GM19328 (cell line): ENCODE data around the gene NPHP4.

Experiments
- ATAC-seq: cut with Tn5 transposase; IDR thresholded peaks from one replicate; pipeline ENCODE4 v1.9.1; 2021; ENCODE audit warnings: mild to moderate bottlenecking, moderate library complexity; ENCODE audit not compliant: unreplicated experiment

The NPHP4 gene

DNA sequence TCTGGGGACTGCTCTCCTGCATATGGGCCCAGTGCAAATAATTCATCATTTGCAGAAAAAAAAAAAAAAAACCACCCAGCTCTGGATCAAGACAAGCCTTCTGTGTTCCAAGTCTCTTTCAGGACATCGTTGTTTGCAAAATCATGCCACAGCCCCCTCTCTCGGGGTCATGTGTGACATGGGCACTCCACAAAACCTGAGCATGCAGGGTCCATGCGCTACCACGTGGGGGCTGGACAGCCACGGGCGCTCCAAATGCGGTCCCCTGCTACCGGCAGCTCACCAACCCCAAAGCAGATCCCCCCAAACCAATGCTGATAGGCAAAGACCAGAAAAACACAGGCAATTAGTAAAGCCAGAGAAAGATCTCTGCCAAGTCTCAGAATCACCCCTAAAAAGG lies 17.6 kb downstream of the NPHP4 start:
- ATAC-seq, result no peak

GRCh38 chr1:5973771-5974170 lies 18.5 kb downstream of the NPHP4 start:
- no peak for ATAC-seq

- no peak for ATAC-seq
Measured at GRCh38 chr1:5972198-5972520, 20.1 kb downstream of the NPHP4 start.

DNA sequence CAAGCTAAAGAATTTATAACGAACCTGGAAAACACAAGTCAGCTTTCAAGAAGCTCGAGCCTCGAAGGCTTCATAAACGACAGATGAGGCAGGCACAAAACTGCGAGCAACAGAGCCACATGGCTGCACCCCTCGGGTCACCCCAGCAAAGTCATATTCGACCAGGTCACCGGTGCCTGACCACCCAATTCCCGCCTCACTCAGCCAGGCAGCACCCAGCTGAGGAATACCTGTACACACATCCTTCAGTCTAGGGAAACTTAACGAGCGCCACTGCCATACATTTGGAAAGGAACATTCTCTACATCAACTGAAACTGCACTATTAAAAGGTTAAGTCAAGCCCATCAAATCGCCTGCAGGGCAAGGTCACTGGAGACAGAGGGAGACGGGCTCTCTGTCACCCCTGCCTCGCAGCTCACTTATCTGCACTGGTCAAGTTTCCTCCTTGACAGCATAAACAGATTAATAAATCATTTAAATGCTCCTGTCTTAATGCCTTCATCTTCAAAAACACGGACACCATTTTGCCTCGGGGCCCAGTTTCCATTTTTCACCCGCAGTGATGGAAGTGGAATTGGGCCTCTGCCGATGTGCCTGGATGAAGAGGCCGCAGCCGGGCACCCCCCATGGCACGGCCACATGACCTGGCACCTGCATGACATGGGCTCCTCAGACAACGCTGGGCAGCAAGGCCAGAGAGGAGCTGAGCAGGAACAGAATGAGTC lies 20.6 kb downstream of the NPHP4 start:
- ATAC-seq, result no peak

- no peak for ATAC-seq
Measured at GRCh38 chr1:5970610-5971273, 21.5 kb downstream of the NPHP4 start.

- no peak for ATAC-seq
Measured at GRCh38 chr1:5969168-5969567, 23.1 kb downstream of the NPHP4 start.

DNA sequence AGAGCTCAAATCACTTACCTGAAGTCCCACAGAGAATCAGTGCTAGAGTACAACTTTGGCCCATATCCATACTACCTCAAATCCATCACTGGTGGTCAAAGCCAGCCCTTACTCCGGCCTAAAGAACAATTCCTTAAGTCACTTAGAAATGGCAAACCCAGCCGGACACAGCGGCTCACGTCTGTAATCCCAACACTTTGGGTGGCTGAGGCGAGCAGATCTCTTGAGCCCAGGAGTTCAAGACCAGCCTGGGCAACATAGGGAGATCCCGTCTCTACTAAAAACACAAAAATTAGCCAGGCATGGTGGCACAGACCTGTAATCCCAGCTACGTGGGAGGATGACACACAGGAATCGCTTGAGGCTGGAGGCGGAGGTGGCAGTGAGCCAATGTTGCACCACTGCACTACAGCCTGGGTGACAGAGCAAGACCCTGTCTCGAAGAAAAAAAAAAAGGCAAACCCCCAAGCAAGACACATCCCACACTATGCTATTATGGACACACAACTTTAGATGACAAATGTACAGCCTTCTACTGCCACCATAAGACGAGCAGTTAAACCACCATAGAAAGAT lies 24.0 kb downstream of the NPHP4 start:
- no peak for ATAC-seq

- no peak for ATAC-seq
Measured at GRCh38 chr1:5967351-5968160, 24.7 kb downstream of the NPHP4 start.

GRCh38 chr1:5966543-5967205 lies 25.6 kb downstream of the NPHP4 start:
- ATAC-seq, result no peak

GRCh38 chr1:5965586-5966131 lies 26.6 kb downstream of the NPHP4 start:
- no peak for ATAC-seq

DNA sequence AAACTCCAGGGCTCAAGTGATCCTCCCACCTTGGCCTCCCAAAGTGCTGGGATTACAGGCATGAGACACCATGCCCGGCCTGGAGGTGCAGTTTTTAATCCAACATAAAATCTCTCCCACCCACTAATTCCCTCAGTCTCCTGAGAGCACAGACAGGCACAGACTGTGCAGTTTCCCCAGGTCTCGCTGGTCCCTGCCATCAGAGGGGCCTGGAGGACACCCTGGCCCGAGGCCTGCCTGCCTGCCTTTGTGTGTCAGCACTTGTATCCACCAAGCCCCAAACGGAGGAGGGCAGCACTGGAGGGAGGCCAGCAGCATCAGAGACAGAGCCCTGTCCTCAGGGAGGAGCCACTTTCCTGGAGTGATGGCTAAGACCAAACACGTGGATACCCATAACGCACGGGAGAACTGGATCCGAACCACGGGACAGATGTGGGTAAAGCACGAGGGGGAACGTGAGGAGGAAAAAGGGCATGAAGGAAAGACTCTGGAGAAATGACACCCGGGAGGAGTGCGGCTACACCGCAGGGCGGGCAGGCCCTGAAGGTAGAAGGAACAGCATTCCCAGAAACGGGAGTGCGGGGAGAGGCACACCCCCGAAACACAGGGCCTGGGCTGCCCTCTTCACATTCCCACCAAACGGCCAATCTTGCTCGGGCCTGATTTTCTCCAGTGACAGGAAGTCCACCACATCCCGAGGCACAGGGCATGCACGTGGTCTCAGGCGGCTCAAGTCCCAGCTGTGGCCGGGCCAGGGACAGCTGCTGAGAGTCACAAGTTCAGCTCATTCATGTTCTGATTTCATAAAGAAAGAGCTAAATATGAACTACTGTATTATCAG lies 29.7 kb downstream of the NPHP4 start:
- no peak for ATAC-seq

DNA sequence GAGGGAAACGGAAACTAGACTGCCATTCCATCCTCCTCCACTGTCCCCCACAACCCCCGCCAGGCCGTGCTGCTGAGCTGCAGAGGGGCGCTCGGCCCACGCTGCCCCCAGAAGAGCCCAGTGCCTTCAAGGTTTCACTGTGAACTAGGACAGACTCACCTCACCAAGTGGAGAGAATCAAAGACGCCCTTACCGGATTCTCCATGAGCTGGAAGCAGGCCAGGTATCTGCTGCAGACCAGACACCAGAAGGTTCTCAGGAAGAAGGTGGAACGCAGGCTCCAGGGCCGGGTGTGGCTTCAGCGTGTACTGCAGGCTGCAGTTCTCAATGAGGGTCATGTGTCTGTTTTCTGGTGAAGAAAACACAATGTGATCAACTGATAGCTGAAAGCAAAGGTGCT lies 30.6 kb downstream of the NPHP4 start:
- no peak for ATAC-seq

DNA sequence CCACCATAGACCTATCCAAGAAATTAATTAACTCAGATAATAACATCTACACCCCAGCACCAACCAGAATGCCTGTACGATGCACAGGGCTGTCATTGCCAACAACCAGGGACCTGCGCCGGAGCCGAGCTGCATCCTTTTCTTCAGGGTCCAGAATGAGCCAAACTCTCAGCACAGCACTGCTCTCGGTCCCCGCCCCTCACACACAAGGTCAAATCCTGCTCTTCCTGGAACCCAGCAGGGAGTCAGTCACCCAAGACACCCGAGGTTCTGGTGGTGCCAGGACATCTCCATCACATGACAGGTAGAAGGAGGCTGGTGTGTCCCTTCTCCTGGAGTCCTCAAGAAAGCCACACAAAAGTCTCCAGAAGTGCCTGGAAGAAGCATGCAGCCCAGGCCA lies 31.9 kb downstream of the NPHP4 start:
- no peak for ATAC-seq

DNA sequence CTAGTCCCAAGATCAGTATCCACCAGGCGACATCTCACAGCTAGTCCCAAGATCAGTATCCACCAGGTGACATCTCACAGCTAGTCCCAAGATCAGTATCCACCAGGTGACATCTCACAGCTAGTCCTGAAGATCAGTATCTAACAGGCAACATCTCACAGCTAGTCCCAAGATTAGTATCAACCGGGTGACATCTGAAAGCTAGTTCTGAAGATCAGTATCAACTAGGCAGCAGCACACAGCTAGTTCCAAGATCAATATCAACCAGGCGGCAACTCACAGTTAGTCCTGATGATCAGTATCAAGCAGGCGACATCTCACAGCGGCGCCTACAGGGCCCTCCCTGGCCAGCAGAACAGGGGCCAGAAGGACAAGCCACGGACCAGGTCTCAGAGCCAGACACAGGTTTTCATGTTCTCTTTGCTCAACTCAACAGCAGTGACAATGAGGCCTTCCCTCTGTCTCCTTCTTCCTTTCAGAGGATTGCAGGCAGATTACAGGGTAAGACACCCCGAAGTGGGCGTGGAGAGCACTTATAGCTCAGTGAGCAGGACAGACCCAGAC lies 32.5 kb downstream of the NPHP4 start:
- no peak for ATAC-seq

DNA sequence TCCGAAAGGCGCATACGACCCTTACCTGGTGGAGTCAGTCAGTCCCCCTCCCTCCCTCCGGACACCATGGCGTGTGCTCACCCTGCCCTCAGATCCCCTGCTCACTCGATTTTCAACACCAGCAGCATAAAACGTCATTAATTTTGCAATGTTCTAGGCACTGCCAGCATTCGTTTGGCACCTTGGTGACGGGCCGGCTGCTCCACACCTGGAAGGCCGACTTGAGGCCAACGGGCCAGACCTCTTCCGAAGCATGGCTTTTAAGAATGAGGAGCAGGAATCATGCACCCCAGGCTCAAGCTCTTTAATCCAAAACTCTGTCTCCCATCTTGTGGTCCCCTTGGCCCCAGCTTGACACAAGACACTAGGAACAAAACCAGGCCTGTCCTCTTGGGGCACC lies 33.1 kb downstream of the NPHP4 start:
- no peak for ATAC-seq

DNA sequence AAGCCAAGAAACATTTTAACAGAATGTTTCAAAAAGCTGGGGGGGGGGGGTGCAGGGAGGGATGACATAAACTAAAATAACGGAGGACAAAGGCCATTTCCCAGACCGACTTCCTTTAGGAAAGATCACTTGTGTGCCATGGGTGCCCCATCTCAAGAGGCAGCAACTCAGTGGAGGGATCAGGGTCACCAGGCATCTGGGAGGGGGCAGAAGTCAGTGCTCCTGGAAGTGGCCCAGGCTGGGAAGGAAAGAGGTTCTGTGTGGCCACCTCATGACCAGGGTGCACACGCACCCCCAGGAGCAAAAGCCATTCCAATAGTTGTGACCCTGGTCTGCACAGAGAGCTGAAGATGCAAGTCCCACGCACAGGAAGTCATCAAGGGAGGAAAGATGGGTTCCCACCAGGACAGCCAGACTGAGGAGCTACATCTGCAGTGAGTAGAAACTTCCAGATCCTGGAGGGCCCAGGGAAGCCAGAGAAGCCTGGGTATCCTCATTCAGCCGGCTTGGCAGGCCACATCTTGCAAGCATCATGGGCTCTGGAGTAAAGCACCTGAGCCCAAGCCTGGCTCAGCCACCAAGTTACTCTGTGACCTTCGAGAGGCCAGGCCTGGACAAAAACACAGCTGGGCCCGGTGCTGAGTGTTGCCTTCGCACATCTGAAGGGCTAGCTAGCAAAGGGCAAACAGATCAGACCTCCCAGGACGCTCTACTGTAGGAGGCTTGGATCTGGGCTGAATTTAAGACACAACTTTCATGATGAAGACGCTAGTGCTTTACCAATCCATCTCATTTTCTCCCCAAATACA lies 36.0 kb downstream of the NPHP4 start:
- ATAC-seq, result no peak

DNA sequence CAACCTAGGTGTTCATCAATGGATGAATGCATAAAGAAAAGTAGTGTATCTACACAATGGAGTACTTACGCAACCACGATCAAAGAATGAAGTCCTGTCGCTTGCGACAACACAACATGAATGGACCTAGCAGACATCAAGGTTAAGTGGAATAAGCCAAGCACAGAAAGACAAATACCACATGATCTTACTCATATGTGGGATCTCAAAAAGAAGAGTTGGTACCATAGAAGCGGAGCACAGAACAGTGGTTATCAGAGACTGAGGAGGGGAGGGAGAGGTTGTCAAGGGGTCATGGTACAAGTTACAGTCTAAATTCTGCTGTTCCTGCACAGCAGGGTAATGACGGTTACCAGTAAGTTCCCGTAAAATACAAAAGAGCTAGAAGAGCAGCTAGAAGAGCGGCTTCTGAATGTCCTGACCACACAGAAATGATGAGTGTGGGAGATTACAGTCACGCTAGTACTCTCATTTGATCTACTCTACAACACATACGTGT lies 36.7 kb downstream of the NPHP4 start:
- ATAC-seq, result no peak

GRCh38 chr1:5954964-5955363 lies 37.3 kb downstream of the NPHP4 start:
- no peak for ATAC-seq

DNA sequence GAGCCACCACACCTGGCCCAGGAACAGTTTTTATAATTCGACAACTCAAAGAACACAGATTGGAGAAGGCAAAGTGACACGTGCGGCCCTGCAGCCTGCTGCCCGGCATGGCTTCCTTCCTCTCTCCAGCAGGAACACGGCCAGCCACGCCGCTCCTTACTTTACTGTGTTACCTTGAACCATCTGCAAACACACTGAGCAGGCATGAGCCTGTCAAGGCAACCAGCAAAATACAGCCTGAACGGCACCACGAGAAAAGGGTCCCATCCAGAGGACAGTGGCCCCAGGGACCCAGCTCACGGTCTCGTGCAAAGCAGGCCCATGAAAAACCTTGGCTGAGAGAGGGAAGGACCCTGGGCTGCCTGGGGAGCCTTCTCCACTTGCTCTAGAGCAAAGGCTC lies 38.8 kb downstream of the NPHP4 start:
- ATAC-seq, result no peak
